IPS DF 4.7 (cell line): ENCODE measurements around the gene RELCH.

ENCODE experiments used
- DNase-seq: peaks from one replicate; pipeline ENCODE4 v3.0.0-alpha.2; 2013; ENCODE audit warnings: low spot score; ENCODE audit errors: extremely low read depth

The RELCH gene

GRCh38 chr18:62258093-62258492 is 71.0 kb downstream of the RELCH start:
- no peak for DNase-seq

DNA sequence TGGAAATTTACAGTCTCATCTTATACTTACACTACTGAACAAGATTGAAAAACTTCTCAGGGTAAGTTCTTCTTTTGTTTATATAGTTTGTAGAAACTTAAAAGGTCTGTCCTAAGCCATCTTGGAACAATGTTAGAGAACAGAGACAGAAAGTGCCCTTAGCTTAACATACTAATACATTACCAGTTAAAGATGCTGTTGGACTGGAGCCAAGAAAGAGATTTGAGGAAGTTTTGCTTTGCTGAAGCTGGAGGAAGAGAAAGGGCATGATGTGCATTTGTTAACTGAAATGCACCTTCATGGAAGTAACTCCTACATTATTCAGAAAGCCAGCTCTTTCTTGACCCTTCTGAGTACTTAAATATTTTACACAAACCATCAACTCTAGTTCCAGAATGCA is 71.6 kb downstream of the RELCH start:
- DNase-seq, result no peak

DNA sequence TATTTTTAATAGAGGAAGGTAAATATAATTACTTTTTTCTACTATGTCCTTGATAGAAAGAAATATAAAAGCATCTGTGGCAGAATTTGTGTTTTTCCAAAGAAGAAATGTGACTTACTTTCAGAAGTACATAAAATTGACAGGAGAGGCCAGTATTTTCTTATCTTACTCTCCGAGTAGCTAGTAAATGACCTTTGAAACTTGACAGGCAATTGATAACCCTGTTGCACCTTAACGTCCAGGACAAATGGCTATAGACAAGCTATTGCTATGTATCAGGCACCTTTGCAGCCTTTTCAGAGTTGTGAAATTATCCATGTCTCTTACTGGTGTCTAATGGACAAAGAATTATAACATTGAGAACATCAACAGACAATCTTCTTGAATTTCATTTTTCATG is 75.0 kb downstream of the RELCH start:
- DNase-seq, result no peak

DNA sequence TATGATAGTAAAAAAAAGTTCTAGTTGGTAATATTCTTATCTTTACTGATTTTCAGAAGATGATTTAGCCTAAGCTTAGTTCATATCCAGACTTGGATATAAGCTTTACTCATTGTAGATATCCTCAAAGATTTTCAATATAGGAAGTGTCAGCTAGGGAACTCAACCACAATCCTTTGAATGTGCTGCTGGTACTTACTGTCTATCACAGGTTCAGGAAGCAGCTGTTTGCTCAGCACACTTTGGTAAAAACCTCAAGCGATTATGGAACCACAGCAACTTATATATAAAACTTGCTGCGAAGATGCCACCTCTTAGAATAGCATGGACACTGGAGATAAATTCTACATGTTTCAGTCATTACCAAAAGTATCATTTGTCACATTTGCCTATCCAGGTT is 77.9 kb downstream of the RELCH start:
- no peak for DNase-seq

GRCh38 chr18:62277045-62277444 is 90.0 kb downstream of the RELCH start:
- DNase-seq, result no peak

DNA sequence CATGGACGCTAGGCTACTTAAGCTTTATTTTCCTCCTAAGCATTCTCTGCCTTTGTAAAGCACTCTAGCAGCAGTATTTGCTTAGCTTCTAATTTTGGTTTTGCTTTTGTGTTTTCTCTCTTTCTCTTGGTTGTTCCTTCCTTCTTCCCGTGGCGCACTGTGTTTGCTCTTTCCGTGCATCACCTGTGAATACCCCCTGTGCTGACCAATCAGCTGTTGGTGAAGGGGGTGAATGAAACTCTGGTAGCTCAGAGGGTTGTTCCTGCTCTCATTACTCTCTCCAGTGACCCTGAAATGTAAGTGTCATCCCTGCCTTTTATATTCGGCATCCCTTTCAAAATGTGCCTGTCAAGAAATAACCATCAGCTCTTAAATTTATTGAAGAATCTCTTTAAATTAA is 92.5 kb downstream of the RELCH start:
- DNase-seq, result no peak

GRCh38 chr18:62280058-62280457 is 93.0 kb downstream of the RELCH start:
- DNase-seq, result no peak

DNA sequence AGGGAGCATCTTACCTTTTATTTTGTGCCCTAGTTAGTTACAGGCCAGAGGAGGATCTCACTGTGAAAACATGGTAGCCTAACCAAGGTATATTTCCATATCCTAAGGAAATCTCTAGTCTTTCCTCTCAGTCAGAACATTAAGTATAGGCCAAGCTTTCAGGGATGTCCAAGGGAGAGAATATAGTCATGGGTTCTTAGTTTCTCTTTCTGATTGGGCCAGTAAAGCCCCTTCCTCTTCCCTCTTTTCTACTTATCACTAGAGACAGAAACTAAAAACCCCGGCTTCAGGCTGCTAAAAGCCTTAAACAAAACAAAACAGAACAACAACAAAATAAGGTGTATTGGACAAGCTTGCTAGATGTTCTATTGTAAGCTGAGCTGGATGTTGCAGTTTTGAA is 93.7 kb downstream of the RELCH start:
- DNase-seq, result no peak

GRCh38 chr18:62281684-62282083 is 94.6 kb downstream of the RELCH start:
- no peak for DNase-seq

DNA sequence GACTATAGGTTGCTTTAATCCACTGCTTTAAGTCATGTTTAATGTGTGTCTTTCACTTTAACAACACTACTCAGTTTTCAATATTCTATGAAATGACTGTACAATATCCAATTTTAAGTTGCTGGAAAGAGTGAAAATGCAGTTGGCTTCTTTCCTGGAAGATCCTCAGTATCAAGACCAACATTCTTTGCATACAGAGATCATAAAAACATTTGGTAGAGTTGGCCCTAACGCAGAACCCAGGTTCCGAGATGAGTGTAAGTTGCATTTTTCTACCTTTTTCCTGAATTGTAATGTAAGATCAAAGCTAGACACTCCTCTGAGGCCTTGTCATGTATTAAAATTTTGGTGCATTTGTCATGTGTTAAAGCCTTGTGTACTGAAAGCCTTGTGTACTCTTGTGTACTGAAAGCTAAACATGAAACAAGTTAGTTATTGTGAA is 95.2 kb downstream of the RELCH start:
- no peak for DNase-seq

DNA sequence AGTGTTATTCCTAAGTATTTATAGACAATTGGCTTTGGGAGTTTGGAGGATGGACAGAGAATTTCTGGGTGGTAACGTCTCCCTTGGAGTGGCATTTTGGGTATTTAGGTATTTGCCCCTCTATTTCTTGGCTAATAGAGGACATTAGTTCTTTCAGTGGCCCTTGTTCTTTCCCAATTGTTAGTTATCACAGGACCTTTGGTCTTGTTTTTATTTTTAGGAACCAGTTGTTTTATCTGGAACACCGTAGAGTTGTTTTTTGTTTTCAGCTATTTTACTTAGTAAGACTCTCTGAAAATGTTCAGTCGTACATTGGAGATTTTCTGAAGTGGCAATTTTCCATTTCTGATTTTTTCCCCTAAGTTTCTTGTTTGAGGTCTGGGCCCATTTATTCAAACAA is 97.6 kb downstream of the RELCH start:
- no peak for DNase-seq

DNA sequence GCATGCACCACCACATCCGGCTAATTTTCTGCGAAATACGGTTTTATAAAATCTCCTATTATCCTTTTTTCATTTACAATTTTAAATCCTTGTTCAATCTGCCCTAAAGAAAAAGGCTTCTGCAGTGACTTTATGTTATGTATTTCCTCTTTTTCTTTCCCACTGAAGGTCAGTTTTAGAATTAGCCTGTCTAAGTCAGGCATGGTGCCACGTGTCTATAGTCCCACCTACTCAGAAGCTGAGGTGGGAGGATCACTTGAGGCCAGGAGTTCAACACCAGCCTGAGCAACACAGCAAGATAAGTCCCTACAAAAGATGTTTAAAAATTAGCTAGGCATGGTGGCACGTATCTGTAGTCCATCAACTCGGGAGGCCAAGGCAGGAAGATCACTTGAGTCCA is 98.2 kb downstream of the RELCH start:
- no peak for DNase-seq

DNA sequence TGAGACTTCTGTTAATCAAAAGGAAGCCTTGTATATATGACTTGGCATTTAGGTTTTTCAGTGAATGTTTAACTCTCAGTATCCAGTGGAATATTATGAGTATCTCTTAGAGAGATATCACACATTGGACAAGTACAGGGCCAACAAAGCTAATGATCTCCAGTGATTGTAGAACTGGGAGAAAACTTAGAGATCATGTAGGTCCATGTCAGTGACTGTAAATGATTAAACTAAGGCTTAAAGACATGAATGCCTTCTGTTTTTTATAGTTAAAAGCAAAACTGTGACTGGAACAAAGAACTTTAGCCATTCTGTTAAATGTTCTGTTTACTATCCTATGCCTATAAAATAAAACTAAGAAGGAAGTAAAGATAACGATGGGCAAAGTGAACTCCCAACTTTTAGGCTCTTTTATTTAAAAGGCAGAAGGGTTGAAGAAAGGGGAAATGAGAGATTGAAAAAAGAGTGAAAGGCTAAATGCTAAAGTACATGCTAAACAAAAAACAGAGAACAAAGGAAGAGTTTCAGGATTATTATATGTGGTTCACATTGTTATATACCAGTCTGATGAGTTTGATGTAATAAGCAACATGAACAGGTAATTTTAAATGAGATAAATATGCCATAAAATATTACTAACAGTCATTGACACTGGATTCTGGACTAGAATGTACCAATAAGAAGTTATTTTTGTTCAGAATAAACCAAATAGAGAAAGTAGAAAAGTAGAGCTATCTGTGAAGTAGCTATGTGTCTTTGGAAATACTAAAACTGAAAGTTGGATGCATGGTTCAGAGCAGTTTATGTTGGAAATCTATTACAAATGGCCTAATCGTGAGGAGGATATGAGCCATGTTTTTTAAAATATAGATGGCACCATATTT is 101.0 kb downstream of the RELCH start:
- DNase-seq, result no peak

DNA sequence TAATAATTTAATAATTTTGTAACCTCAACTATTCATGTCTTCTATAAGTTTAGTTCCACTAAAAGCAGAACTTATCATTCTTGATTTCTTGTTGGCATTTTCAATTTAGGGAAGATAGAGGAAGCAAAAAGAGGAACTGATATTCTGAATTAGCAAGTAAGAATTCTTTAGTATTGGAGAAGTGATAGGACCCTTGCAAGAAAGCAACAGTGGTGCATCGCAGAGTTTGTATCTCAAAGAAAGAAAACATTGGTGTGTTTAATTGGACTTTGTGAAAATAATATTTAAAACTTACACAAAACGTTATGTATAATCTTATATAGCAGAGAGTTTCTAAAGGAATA is 101.6 kb downstream of the RELCH start:
- DNase-seq, result no peak

- no peak for DNase-seq
These were observed 102.0 kb downstream of the RELCH start for GRCh38 chr18:62289047-62289446.

DNA sequence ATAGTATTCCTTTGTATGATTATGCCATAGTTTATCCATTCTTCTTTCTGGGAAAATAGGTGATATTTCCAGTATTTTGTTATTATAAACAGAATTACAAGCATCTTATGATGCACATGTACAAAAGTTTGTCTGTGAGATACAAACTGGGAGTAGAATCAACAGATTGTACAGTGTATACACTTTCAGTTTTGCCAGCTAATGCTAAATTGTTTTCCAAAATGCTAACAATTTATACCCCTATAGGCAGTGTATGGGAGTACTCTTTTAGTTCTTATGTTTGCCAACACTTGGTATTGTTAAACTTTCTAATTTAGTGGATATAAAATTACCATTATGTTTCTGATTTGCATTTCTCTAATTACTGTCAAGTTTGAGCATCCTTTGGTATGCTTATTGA is 107.0 kb downstream of the RELCH start:
- no peak for DNase-seq

DNA sequence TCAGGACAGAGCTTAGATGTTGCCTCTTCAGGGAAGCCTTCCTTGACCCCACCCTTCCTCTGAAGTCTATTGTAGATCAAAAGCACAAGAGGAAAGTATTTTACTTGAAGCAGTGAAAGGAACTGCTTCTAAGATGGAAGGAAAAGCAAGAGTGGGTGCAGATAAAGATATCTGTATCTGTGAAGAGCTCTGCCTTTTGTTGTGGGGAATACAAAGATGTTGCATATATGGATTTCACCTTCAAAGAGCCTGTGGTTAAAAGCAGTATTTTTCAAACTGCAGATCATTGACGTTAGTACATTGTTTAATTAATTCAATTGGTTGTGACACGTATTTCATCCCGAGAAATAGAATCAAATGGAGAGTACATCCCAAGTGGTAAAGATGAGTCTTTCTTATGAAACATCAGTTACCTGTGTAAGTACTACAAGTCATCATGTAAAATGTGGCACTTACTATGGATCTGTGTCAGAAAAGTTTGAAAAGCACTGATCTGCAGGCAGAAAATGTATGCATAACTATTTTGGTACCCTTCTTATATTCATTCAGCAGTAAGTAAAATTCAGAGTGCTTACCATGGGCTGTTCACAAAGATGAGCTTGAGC is 113.4 kb downstream of the RELCH start:
- no peak for DNase-seq

- no peak for DNase-seq
These were observed 114.3 kb downstream of the RELCH start for GRCh38 chr18:62301322-62301721.

DNA sequence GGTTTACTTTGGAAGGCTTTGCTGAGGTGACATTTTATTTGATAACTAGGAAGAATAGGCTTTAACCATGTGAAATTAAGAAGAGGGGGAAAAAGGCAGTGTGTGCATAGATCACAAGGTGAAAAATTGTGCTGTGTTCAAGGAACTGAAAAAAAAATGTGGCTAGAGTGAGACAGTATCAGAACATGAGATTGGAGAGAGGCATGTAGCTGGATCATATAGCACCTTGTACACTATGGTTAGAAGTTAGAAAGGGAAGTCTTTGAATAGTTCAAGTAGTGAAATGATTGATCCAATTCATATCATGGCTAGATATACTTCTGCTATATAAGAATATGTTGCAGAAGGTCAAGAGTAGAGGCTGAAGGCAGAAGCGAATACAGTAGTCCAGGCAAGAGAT is 125.8 kb downstream of the RELCH start:
- DNase-seq, result no peak

DNA sequence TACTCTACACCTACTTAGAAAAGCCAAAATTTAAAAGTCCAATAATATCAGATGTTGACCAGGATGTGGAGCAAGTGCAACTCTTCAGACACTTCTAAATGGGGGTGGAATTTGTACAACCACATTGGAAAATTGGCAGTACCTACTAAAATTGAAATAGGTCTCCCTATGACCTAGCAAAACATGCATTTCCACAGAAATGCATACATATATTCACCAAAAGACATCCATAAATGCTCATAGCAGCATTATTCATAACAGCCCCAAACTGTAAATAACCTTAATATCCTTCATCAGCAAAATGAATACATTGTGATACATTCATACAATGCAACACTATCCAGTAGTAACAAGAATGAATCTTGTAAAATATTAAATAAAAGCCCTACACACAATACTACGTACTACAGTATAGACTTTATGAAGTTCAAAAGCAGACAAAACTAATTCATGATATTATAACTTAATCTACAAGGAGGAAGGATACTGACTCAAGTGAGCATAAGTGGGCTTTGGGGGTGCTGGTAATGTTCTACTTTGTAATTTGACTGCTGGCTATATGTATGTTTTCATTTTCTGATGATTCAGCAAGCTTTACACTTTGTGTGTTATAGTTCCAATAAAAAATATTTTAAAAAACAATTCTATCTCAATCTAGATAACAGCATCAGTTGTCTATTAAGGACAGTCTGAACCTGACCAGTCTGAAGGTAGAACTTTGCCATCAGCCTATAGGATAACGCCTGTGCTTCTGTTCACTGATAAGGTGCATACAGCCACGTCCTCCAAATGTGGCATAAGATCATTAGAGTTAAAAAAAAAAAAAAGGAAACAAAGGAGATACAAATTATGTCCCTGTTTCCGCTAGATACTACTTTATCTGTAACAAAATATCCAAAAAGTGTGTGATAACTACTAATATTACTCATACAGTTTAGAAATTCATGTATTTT is 131.4 kb downstream of the RELCH start:
- no peak for DNase-seq

- no peak for DNase-seq
These were observed 134.1 kb downstream of the RELCH start for GRCh38 chr18:62321201-62321600.
